ENCODE data around the gene ENHO. TPM values are rescaled to one million over a fixed set of nuclear protein-coding genes. Genes with fewer than 3 reads are reported as not detected.

Gene ENHO
- total RNA-seq, 1 donor from 2014 or later: not detected

- Histone ChIP-seq H3K27ac (no peak overlapping the region), H3K4me3 (no peak overlapping the region), H3K4me1 (no peaks in the 10 kb centered on the region), H3K9me3 (no peaks in the 10 kb centered on the region), H3K36me3 (no peaks in the 10 kb centered on the region), H3K27me3 (no peaks in the 10 kb centered on the region)
- TF ChIP-seq CTCF (IDR thresholded peaks at IDR 0.05) (no peak), POLR2A (IDR thresholded peaks at IDR 0.05) (no peak), POLR2AphosphoS5 (IDR thresholded peaks at IDR 0.05; ENCODE audit: insufficient read depth in 1 of 2, low read depth in 1 of 2) (no peak)
- intact Hi-C loops (cut with DNase I): no loop called here
- DNase-seq (ENCODE audit: extremely low spot score in 2 of 2): no peak
Observed at GRCh38 chr9:34475097-34475496, 47.7 kb downstream of the ENHO start.

Small RNA genes lying within 50 kb of the gene (small RNA-seq; reads per million reads assigned to genes)
- gene RN7SKP24: not detected

Other genes starting within 250 kb of the ENHO start
- gene KIF24, start 193.7 kb downstream of the ENHO start, total RNA-seq: 0.49 TPM
- gene NUDT2, start 193.4 kb downstream of the ENHO start, total RNA-seq: 18.4 TPM
- 4.4 TPM for gene MYORG, start 146.1 kb downstream of the ENHO start, total RNA-seq
- 9.3 TPM for gene FAM219A, start 64.4 kb downstream of the ENHO start, total RNA-seq
- not detected for gene DNAI1, start 64.2 kb downstream of the ENHO start, total RNA-seq
- 8.3 TPM for gene CNTFR, start 66.7 kb upstream of the ENHO start, total RNA-seq
- gene RPP25L, start 89.1 kb upstream of the ENHO start, total RNA-seq: 31.4 TPM
- 78.6 TPM for gene DCTN3, start 97.5 kb upstream of the ENHO start, total RNA-seq
- not detected for gene ARID3C, start 106.1 kb upstream of the ENHO start, total RNA-seq
- gene SIGMAR1, start 114.8 kb upstream of the ENHO start, total RNA-seq: 79.3 TPM
- gene GALT, start 123.7 kb upstream of the ENHO start, total RNA-seq: 52.5 TPM
- gene IL11RA, start 129.2 kb upstream of the ENHO start, total RNA-seq: 30.7 TPM
- gene CCL27, start 139.7 kb upstream of the ENHO start, total RNA-seq: not detected
- gene CCL19, start 168.3 kb upstream of the ENHO start, total RNA-seq: 3.7 TPM
- 174 TPM for gene CCL21, start 187.1 kb upstream of the ENHO start, total RNA-seq

Data from vagina (tissue), 2 donors.